ENCODE results near the gene AIF1L. TPM values are rescaled to one million over a fixed set of nuclear protein-coding genes. Genes with fewer than 3 reads are reported as not detected.

AIF1L gene
- total and polyA plus RNA-seq, 2 donors (not counting 1 experiment from before 2014, with no cell fraction given) = not detected

DNA sequence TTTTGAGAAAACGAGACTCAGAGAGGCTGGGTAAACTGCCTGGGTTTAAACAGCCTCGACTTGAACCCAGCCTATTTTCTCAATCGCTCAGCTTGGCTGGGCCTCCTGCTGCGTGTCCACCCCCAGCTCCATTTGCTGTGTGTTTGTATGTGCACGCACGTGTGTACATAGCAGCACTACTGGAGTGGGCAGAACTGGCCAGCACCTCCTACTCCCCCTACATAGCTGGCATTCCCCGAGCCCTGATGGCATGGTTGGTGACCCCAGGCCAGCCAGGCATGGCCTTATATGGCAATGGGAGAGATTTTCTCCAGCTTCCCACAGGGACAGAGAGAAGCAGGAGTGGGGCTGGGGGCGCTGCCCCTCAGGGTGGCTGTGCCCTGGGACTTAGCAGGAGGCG is 4.1 kb downstream of the AIF1L start:
- TF ChIP-seq, protein P1, sequence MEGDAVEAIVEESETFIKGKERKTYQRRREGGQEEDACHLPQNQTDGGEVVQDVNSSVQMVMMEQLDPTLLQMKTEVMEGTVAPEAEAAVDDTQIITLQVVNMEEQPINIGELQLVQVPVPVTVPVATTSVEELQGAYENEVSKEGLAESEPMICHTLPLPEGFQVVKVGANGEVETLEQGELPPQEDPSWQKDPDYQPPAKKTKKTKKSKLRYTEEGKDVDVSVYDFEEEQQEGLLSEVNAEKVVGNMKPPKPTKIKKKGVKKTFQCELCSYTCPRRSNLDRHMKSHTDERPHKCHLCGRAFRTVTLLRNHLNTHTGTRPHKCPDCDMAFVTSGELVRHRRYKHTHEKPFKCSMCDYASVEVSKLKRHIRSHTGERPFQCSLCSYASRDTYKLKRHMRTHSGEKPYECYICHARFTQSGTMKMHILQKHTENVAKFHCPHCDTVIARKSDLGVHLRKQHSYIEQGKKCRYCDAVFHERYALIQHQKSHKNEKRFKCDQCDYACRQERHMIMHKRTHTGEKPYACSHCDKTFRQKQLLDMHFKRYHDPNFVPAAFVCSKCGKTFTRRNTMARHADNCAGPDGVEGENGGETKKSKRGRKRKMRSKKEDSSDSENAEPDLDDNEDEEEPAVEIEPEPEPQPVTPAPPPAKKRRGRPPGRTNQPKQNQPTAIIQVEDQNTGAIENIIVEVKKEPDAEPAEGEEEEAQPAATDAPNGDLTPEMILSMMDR (IDR thresholded peaks at IDR 0.05) = no peak
- no peak for TF ChIP-seq EZH2 (IDR thresholded peaks at IDR 0.05; ENCODE audit: borderline replicate concordance, insufficient read depth, low read depth, low read length, poor library complexity, severe bottlenecking)
- ChIA-PET POLR2A (no interaction called here), CTCF (interaction anchor here (1.1 kb wide), 1 partner anchor 12 kb away, joined by 3 read pairs; no protein-coding TSS in a partner anchor)
- Mint-ChIP-seq H3K9me3 (ENCODE audit: insufficient read depth) (no peaks in the 10 kb centered on the region), H3K4me1 (peaks cover 12% of the 10 kb centered on the region), H3K27me3 (peaks cover 17% of the 10 kb centered on the region), H3K4me3 (no peak overlapping the region), H3K27ac (no peak overlapping the region)
- intact Hi-C loops (cut with micrococcal nuclease) = no loop called here
- DNase-seq = no peak
- no peaks in the 10 kb centered on the region for H3K9me3 ChIP-seq (ENCODE audit: control extremely low read depth in 1 of 3, control insufficient read depth in 2 of 3, insufficient read depth in 1 of 3, low read length in 2 of 3)
- WGBS (ENCODE audit: insufficient coverage) = 94% methylated on average over 4 of the region's 9 CpGs
- H3K9ac ChIP-seq (ENCODE audit: low read length) = no peak overlapping the region
- H3K79me2 ChIP-seq (ENCODE audit: control insufficient read depth, insufficient read depth, low read length) = no peaks in the 10 kb centered on the region
- no peak overlapping the region for H3K4me2 ChIP-seq (replicated peaks; ENCODE audit: low read depth, low read length, poor library complexity, severe bottlenecking)
- H3K4me3 ChIP-seq (ENCODE audit: control extremely low read depth in 1 of 5, extremely low read depth in 1 of 5, insufficient read depth in 1 of 5, low read depth in 2 of 5, low read length in 4 of 5) = no peak overlapping the region
- peaks cover 5 to 11% of the 10 kb centered on the region in 2 donors for H3K4me1 ChIP-seq (ENCODE audit: control insufficient read depth in 2 of 2, insufficient read depth in 2 of 2, low read length in 2 of 2)
- no peak overlapping the region for H3K27ac ChIP-seq (ENCODE audit: low read length in 2 of 2)
- H4K20me1 ChIP-seq (ENCODE audit: control insufficient read depth, insufficient read depth, low read length, poor library complexity, severe bottlenecking) = no peaks in the 10 kb centered on the region
- H2AFZ ChIP-seq (ENCODE audit: insufficient read depth, low read depth, low read length, poor library complexity, severe bottlenecking) = no peak overlapping the region
- peaks cover 0 to 26% (median 10%) of the 10 kb centered on the region in 4 experiments for H3K27me3 ChIP-seq (replicated peaks in 1 of 4; ENCODE audit: control extremely low read depth in 1 of 4, control insufficient read depth in 3 of 4, insufficient read depth in 4 of 4, low read length in 3 of 4)
- H3K36me3 ChIP-seq (replicated peaks in 1 of 2; ENCODE audit: control extremely low read depth in 1 of 2, control insufficient read depth in 1 of 2, extremely low read depth in 1 of 2, insufficient read depth in 2 of 2, low read length in 1 of 2) = no peaks in the 10 kb centered on the region
- no peak for ATAC-seq (ENCODE audit: low read depth)

DNA sequence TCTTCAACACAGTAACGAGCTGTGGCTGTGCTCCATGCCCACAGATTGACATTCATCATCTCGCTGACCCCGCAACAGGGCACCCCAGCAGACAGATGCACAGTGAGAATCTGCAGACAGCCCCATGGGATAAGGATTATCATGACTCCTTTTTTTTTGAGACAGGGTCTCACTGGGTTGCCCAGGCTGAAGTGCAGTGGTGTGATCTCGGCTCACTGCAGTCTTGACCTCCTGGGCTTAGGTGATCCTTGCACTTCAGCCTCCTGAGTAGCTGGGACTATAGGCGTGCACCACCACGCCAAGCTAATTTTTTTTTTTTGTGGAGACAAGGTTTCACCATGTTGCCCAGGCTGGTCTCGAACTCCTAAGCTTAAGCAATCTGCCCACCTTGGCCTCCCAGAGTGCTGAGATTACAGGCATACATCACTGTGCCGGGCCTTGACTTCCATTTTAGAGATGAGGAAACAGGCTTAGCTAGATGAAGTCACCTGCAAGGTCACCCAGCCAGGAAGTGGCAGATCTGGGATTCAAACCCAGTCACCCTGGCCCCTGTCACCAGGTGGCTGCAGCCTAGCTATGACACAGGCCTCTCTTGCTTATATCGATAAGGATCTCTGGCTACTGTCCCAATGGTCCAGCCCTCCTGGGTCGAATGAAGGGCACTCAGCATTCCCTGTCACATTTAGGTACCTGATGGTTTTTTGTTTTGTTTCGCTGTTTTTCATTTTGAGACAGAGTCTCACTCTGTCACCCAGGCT is 5.1 kb downstream of the AIF1L start:
- no peaks in the 10 kb centered on the region for H3K9me3 Mint-ChIP-seq (ENCODE audit: insufficient read depth)
- Histone ChIP-seq H3K4me3 (ENCODE audit: control extremely low read depth in 1 of 5, extremely low read depth in 1 of 5, insufficient read depth in 1 of 5, low read depth in 2 of 5, low read length in 4 of 5) (no peak overlapping the region), H3K9ac (ENCODE audit: low read length) (no peak overlapping the region), H3K4me2 (replicated peaks; ENCODE audit: low read depth, low read length, poor library complexity, severe bottlenecking) (no peak overlapping the region), H3K4me1 (ENCODE audit: control insufficient read depth in 2 of 2, insufficient read depth in 2 of 2, low read length in 2 of 2) (peaks cover 0 to 4% of the 10 kb centered on the region in 2 donors), H3K27ac (ENCODE audit: low read length in 2 of 2) (no peak overlapping the region), H2AFZ (ENCODE audit: insufficient read depth, low read depth, low read length, poor library complexity, severe bottlenecking) (no peak overlapping the region), H3K36me3 (replicated peaks in 1 of 2; ENCODE audit: control extremely low read depth in 1 of 2, control insufficient read depth in 1 of 2, extremely low read depth in 1 of 2, insufficient read depth in 2 of 2, low read length in 1 of 2) (no peaks in the 10 kb centered on the region), H3K79me2 (ENCODE audit: control insufficient read depth, insufficient read depth, low read length) (no peaks in the 10 kb centered on the region), H3K27me3 (replicated peaks in 1 of 4; ENCODE audit: control extremely low read depth in 1 of 4, control insufficient read depth in 3 of 4, insufficient read depth in 4 of 4, low read length in 3 of 4) (peaks cover 0 to 19% (median 4%) of the 10 kb centered on the region in 4 experiments), H4K20me1 (ENCODE audit: control insufficient read depth, insufficient read depth, low read length, poor library complexity, severe bottlenecking) (no peaks in the 10 kb centered on the region), H3K9me3 (ENCODE audit: control extremely low read depth in 1 of 3, control insufficient read depth in 2 of 3, insufficient read depth in 1 of 3, low read length in 2 of 3) (no peaks in the 10 kb centered on the region)
- TF ChIP-seq, protein P1 (IDR thresholded peaks at IDR 0.05) = no peak
- no peak for TF ChIP-seq EZH2 (IDR thresholded peaks at IDR 0.05; ENCODE audit: borderline replicate concordance, insufficient read depth, low read depth, low read length, poor library complexity, severe bottlenecking)
- WGBS (ENCODE audit: insufficient coverage) = 95% methylated on average over 11 of the region's 11 CpGs
- DNase-seq = no peak
- POLR2A ChIA-PET = no interaction called here
- no peak overlapping the region for H3K27ac Mint-ChIP-seq
- intact Hi-C loops (cut with micrococcal nuclease) = no loop called here
- no peak overlapping the region for H3K4me3 Mint-ChIP-seq
- no peak for ATAC-seq (ENCODE audit: low read depth)
- CTCF ChIA-PET = no interaction called here
- H3K4me1 Mint-ChIP-seq = peaks cover 6% of the 10 kb centered on the region
- H3K27me3 Mint-ChIP-seq = peaks cover 15% of the 10 kb centered on the region
